ENCODE results near the gene PTPN9. TPM values are rescaled to one million over a fixed set of nuclear protein-coding genes. Genes with fewer than 3 reads are reported as not detected.
"Not testable (repeated sequence)": the region's sequence is repeated elsewhere in the genome, so short reads cannot be mapped to it uniquely, and the experiment has no call there.

PTPN9 gene
- total and polyA plus RNA-seq, 5 donors = 4.5 to 16.0 (median 9.4) TPM

- intact Hi-C loops (cut with DNase I) = no loop called here
- Histone ChIP-seq H3K27ac (ENCODE audit: low read length) (peak overlapping the region; percentile 87), H3K27me3 (ENCODE audit: control insufficient read depth, insufficient read depth) (no peaks in the 10 kb centered on the region), H3K9me3 (ENCODE audit: control insufficient read depth, low read length) (no peaks in the 10 kb centered on the region), H3K4me1 (ENCODE audit: control insufficient read depth, insufficient read depth, low read length) (no peaks in the 10 kb centered on the region), H3K4me3 (ENCODE audit: low read length) (peak overlapping the region; percentile 99)
- peak; percentile 28 to 73 (median 71) for DNase-seq
- peak; percentile 64 to 73 for ATAC-seq
- WGBS = under 1% methylated on average over 77 of the region's 77 CpGs
These were observed 755 bp downstream of the PTPN9 start for GRCh38 chr15:75578173-75578947.

GRCh38 chr15:75577401-75578172 is 1.5 kb downstream of the PTPN9 start:
- ATAC-seq = no peak
- intact Hi-C loops (cut with DNase I) = no loop called here
- 5% methylated on average over 13 of the region's 13 CpGs for WGBS
- no peak for DNase-seq
- Histone ChIP-seq H3K9me3 (ENCODE audit: control insufficient read depth, low read length) (no peaks in the 10 kb centered on the region), H3K4me3 (ENCODE audit: low read length) (peak overlapping the region; percentile 99), H3K4me1 (ENCODE audit: control insufficient read depth, insufficient read depth, low read length) (no peaks in the 10 kb centered on the region), H3K27ac (ENCODE audit: low read length) (peak overlapping the region; percentile 87), H3K27me3 (ENCODE audit: control insufficient read depth, insufficient read depth) (no peaks in the 10 kb centered on the region)

- Histone ChIP-seq H3K4me1 (ENCODE audit: control insufficient read depth, insufficient read depth, low read length) (peaks cover 1% of the 10 kb centered on the region), H3K27ac (ENCODE audit: low read length) (no peak overlapping the region), H3K4me3 (ENCODE audit: low read length) (no peak overlapping the region)
These were observed 5.3 kb downstream of the PTPN9 start for GRCh38 chr15:75573648-75574384.

GRCh38 chr15:75570126-75570845 is 8.8 kb downstream of the PTPN9 start:
- intact Hi-C loops (cut with DNase I) = no loop called here
- H3K4me1 ChIP-seq (ENCODE audit: control insufficient read depth, insufficient read depth, low read length) = peaks cover 1% of the 10 kb centered on the region
- WGBS = 61% methylated on average over 8 of the region's 8 CpGs
- no peak overlapping the region for H3K4me3 ChIP-seq (ENCODE audit: low read length)
- no peak for DNase-seq
- ATAC-seq = peak; percentile 33 to 84
- no peak overlapping the region for H3K27ac ChIP-seq (ENCODE audit: low read length)
- H3K9me3 ChIP-seq (ENCODE audit: control insufficient read depth, low read length) = no peaks in the 10 kb centered on the region
- no peaks in the 10 kb centered on the region for H3K27me3 ChIP-seq (ENCODE audit: control insufficient read depth, insufficient read depth)

More at GRCh38 chr15:75573648-75574384, 5.3 kb downstream of the PTPN9 start:
- intact Hi-C loops (cut with DNase I) = no loop called here
- Histone ChIP-seq H3K27me3 (ENCODE audit: control insufficient read depth, insufficient read depth) (no peaks in the 10 kb centered on the region), H3K9me3 (ENCODE audit: control insufficient read depth, low read length) (no peaks in the 10 kb centered on the region)
- 93% methylated on average over 5 of the region's 5 CpGs for WGBS
- ATAC-seq = no peak
- no peak for DNase-seq

GRCh38 chr15:75565062-75565970 is 13.8 kb downstream of the PTPN9 start:
- intact Hi-C loops (cut with DNase I) = no loop called here
- WGBS = 95% methylated on average over 3 of the region's 3 CpGs

GRCh38 chr15:75561888-75562287 is 17.2 kb downstream of the PTPN9 start:
- Histone ChIP-seq H3K9me3 (ENCODE audit: control insufficient read depth, low read length) (no peaks in the 10 kb centered on the region), H3K27ac (ENCODE audit: low read length) (no peak overlapping the region), H3K4me1 (ENCODE audit: control insufficient read depth, insufficient read depth, low read length) (no peaks in the 10 kb centered on the region), H3K4me3 (ENCODE audit: low read length) (no peak overlapping the region), H3K27me3 (ENCODE audit: control insufficient read depth, insufficient read depth) (no peaks in the 10 kb centered on the region)
- intact Hi-C loops (cut with DNase I) = no loop called here
- DNase-seq (no peak), ATAC-seq (no peak)
- 97% methylated on average over 5 of the region's 5 CpGs for WGBS

More at GRCh38 chr15:75565062-75565970, 13.8 kb downstream of the PTPN9 start:
- DNase-seq (no peak), ATAC-seq (no peak)
- H3K4me1 ChIP-seq (ENCODE audit: control insufficient read depth, insufficient read depth, low read length) = no peaks in the 10 kb centered on the region
- H3K9me3 ChIP-seq (ENCODE audit: control insufficient read depth, low read length) = no peaks in the 10 kb centered on the region
- no peak overlapping the region for H3K4me3 ChIP-seq (ENCODE audit: low read length)
- H3K27me3 ChIP-seq (ENCODE audit: control insufficient read depth, insufficient read depth) = no peaks in the 10 kb centered on the region
- no peak overlapping the region for H3K27ac ChIP-seq (ENCODE audit: low read length)

- H3K27ac ChIP-seq (ENCODE audit: low read length); intact Hi-C loops (cut with DNase I); H3K4me3 ChIP-seq (ENCODE audit: low read length); H3K9me3 ChIP-seq (ENCODE audit: control insufficient read depth, low read length); H3K27me3 ChIP-seq (ENCODE audit: control insufficient read depth, insufficient read depth); DNase-seq; ATAC-seq; H3K4me1 ChIP-seq (ENCODE audit: control insufficient read depth, insufficient read depth, low read length): not testable (repeated sequence)
- 86% methylated on average over 6 of the region's 6 CpGs for WGBS
These were observed 19.8 kb downstream of the PTPN9 start for GRCh38 chr15:75559360-75559759.

- intact Hi-C loops (cut with DNase I) = not testable (repeated sequence)
- WGBS = 95% methylated on average over 27 of the region's 28 CpGs
These were observed 20.2 kb downstream of the PTPN9 start for GRCh38 chr15:75558955-75559354.

GRCh38 chr15:75554717-75555116 is 24.4 kb downstream of the PTPN9 start:
- Histone ChIP-seq H3K4me1 (ENCODE audit: control insufficient read depth, insufficient read depth, low read length) (peaks cover 4% of the 10 kb centered on the region), H3K27ac (ENCODE audit: low read length) (no peak overlapping the region), H3K9me3 (ENCODE audit: control insufficient read depth, low read length) (no peaks in the 10 kb centered on the region), H3K4me3 (ENCODE audit: low read length) (no peak overlapping the region), H3K27me3 (ENCODE audit: control insufficient read depth, insufficient read depth) (no peaks in the 10 kb centered on the region)
- intact Hi-C loops (cut with DNase I) = no loop called here
- DNase-seq (no peak), ATAC-seq (peak; percentile 14 to 66)

More at GRCh38 chr15:75558955-75559354, 20.2 kb downstream of the PTPN9 start:
- DNase-seq; H3K27me3 ChIP-seq (ENCODE audit: control insufficient read depth, insufficient read depth); H3K27ac ChIP-seq (ENCODE audit: low read length); H3K4me1 ChIP-seq (ENCODE audit: control insufficient read depth, insufficient read depth, low read length); H3K4me3 ChIP-seq (ENCODE audit: low read length); H3K9me3 ChIP-seq (ENCODE audit: control insufficient read depth, low read length); ATAC-seq: not testable (repeated sequence)

- intact Hi-C loops (cut with DNase I) = no loop called here
- ATAC-seq = no peak
These were observed 25.5 kb downstream of the PTPN9 start for GRCh38 chr15:75553659-75554058.

More at GRCh38 chr15:75553659-75554058, 25.5 kb downstream of the PTPN9 start:
- H3K4me3 ChIP-seq (ENCODE audit: low read length) = no peak overlapping the region
- H3K27me3 ChIP-seq (ENCODE audit: control insufficient read depth, insufficient read depth) = no peaks in the 10 kb centered on the region
- peaks cover 4% of the 10 kb centered on the region for H3K4me1 ChIP-seq (ENCODE audit: control insufficient read depth, insufficient read depth, low read length)
- no peaks in the 10 kb centered on the region for H3K9me3 ChIP-seq (ENCODE audit: control insufficient read depth, low read length)
- no peak overlapping the region for H3K27ac ChIP-seq (ENCODE audit: low read length)
- DNase-seq = no peak
